Activated CD4-positive, alpha-beta memory T cell treated with anti-CD3 and anti-CD28 coated beads for 36 hours (primary cell): ENCODE results near the gene KPTN. TPM values are rescaled to one million over a fixed set of nuclear protein-coding genes. Genes with fewer than 3 reads are reported as not detected.
A peak's percentile ranks its signal among the peaks of the same experiment; 100 is the strongest.
"Not testable (repeated sequence)": the region's sequence is repeated elsewhere in the genome, so short reads cannot be mapped to it uniquely, and the experiment has no call there.

Source experiments
- CTCF ChIA-PET: fragments of 350-600 bp; sonication (Branson Sonifier 250); formaldehyde crosslinking; loops from one replicate; lab custom pipeline; 2021; ENCODE audit warnings: antibody characterized with exemption, inconsistent platforms; lab: Charles Lee
- POLR2A ChIA-PET: fragments of 350-600 bp; sonication (Branson Sonifier 250); formaldehyde crosslinking; loops from one replicate; lab custom pipeline; 2021; ENCODE audit warnings: antibody characterized with exemption; lab: Charles Lee
- DNase-seq: peaks from one replicate; pipeline ENCODE4 v3.0.0-alpha.2; 2020
- H3K27ac Mint-ChIP-seq: one replicate; pipeline ENCODE4 v1.8.0; 2021; ENCODE audit warnings: mixed read lengths
- H3K27me3 Mint-ChIP-seq: one replicate; pipeline ENCODE4 v1.8.0; 2021; ENCODE audit warnings: mixed read lengths
- H3K36me3 Mint-ChIP-seq: one replicate; pipeline ENCODE4 v1.8.0; 2021; ENCODE audit warnings: mixed read lengths
- H3K4me1 Mint-ChIP-seq: one replicate; pipeline ENCODE4 v1.8.0; 2021; ENCODE audit warnings: low read depth, mixed read lengths
- H3K4me3 Mint-ChIP-seq: one replicate; pipeline ENCODE4 v1.8.0; 2021; ENCODE audit warnings: mild to moderate bottlenecking, mixed read lengths
- H3K9me3 Mint-ChIP-seq: one replicate; pipeline ENCODE4 v1.8.0; 2021; ENCODE audit warnings: mixed read lengths
- intact Hi-C: fragments of 100-400 bp; cut with micrococcal nuclease; formaldehyde crosslinking; loops from one replicate; pipeline ENCODE4 v1.15.1; 2023
- total RNA-seq, 2 experiments: library from RNA; stranded (reverse); gene quantifications; one replicate each; pipeline ENCODE4 v1.2.3, GENCODE V29; 2021

KPTN gene
- total RNA-seq, 2 experiments from 2014 or later = 7.0 to 9.2 TPM

DNA sequence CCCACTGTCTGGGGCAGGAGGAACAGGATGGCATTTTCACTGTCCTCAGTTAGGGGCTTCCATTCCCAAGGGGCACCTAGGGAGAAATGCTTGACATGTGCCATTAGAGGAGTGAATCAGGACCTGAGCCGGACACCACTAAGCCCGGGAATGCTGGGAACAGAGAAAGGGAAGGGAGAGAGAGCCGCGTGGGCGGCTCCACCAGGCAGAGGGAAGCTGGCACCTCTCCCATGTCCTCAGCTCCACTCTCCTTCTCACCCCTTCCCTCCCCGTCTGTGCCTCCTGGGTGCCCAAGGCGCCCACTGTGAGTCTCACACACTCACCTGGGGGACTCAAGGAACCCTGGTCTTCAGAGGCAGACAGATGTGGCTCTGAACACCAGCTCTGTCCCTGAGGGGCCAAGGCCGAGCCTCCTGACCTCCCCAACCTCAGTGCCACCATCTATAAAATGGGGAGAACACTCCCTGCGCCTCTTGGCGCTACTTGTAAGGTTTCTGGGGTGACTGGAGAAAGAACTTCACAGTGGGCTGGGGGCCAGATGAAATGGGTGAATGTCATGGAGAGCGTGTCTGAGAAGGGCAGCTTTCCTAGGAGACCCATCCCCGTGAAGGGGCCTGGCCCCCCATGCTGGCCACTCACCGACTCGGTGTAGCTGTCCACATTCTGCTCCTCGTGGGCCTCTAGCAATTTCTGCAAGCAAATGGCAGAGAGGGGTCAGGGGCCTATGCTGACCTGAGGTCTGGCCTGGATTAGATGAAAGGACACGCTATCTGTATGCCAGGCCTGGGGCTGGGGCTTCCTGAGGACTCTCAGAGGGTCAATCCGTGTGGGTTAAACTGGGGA is 5.3 kb upstream of the KPTN start:
- DNase-seq = no peak
- Mint-ChIP-seq H3K4me3 (no peak overlapping the region), H3K4me1 (peaks cover 16% of the 10 kb centered on the region), H3K27ac (no peak overlapping the region), H3K9me3 (no peaks in the 10 kb centered on the region), H3K36me3 (peaks cover 3% of the 10 kb centered on the region), H3K27me3 (no peaks in the 10 kb centered on the region)
- intact Hi-C loops = no loop called here
- CTCF ChIA-PET = interaction anchor here (1.4 kb wide), 1 partner anchor 61 kb away, joined by 3 read pairs; no protein-coding TSS in a partner anchor
- POLR2A ChIA-PET = no interaction called here

DNA sequence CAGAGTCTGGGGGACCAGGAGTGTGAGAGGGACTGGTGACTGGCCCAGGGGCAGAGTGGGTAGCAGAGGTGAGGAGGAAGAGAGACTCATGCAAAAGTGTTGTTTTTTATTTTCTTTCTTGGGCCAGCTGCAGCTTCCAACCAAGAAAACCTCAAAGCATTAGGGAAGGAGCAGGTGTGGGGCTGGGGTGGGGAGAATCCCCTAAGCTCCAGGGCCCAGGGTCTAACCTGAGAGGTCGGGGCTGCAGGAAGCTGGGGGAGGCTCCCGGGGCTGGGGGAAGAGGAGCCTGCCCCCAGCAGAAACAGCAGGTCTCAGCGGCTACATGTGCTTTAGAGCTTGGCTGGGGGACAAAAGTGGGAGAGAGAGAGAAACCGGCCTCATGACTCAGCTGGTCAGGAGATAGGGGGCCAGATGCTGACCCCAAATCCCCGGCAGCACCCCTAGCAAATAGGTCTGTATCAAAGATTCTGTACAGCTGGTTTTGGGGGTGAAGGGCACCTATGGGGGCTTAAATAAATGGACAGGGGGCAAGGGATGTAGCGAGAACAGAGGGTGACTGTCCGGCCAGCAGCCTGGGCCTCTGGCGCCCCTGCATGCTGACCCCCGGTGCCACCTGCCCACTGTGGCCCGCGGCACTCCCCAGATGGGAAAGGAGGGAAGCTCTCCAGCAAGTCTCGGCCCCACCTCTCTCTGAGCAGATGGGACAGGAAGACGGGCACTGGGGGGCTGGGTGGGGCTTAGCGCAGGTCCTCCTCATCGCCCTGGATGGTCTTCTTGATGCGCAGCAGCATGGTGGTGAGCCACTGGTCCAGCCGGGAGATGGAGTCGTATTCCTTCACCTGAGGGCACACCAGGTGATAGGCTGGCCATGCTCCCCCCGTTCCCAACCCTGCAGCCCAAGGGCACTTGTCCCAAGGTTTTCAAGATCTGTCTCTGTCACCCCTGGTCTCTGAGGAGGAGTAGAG is 3.8 kb upstream of the KPTN start:
- H3K36me3 Mint-ChIP-seq = peaks cover 3% of the 10 kb centered on the region
- H3K27me3 Mint-ChIP-seq = no peaks in the 10 kb centered on the region
- CTCF ChIA-PET = interaction anchor here (0.8 to 1.4 kb wide), 3 partner anchors 28 to 60 kb away, joined by 3 to 5 read pairs (median 3); no protein-coding TSS in a partner anchor
- intact Hi-C loops = no loop called here
- H3K4me3 Mint-ChIP-seq = no peak overlapping the region
- H3K27ac Mint-ChIP-seq = no peak overlapping the region
- no peak for DNase-seq
- peaks cover 20% of the 10 kb centered on the region for H3K4me1 Mint-ChIP-seq
- H3K9me3 Mint-ChIP-seq = no peaks in the 10 kb centered on the region
- POLR2A ChIA-PET = no interaction called here

DNA sequence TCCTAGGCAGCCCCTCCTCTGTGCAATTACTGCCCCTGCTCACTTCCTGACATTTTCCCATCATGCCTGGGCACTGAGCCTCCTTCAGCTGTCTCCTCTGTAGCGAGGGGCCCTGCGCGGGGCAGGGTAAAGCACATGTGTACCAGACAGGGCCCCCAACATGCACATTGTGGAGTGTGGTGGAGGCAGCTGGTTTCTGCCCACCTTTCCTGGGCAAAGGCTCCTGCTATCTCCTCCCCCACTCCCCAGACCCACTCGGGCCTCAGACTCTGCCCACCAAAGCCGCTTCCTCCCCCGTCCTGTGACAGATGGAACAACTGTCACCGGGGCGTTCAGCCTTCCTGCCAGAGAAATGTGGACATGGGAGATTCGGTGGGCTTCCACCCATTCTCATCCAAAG is 2.9 kb upstream of the KPTN start:
- H3K27ac Mint-ChIP-seq = no peak overlapping the region
- no peaks in the 10 kb centered on the region for H3K27me3 Mint-ChIP-seq
- H3K4me3 Mint-ChIP-seq = no peak overlapping the region
- peaks cover 20% of the 10 kb centered on the region for H3K4me1 Mint-ChIP-seq
- ChIA-PET POLR2A (no interaction called here), CTCF (no interaction called here)
- intact Hi-C loops = no loop called here
- no peaks in the 10 kb centered on the region for H3K9me3 Mint-ChIP-seq
- DNase-seq = no peak
- peaks cover 3% of the 10 kb centered on the region for H3K36me3 Mint-ChIP-seq

DNA sequence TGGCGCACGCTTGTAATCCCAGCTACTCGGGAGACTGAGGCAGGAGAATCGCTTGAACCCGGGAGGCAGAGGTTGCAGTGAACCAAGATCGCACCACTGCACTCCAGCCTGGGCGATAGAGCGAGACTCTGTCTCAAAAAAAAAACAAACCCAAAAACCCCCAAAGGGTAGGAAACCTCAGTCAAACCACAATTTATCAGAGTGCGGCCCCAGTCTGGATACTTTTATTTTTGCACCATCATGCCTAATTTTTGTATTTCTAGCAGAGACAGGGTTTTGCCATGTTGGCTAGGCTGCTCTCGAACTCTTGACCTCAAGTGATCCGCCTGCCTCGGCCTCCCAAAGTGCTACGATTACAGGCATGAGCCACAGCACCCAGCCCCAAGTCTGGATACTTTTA is 2.2 kb upstream of the KPTN start:
- H3K27me3 Mint-ChIP-seq, intact Hi-C loops, CTCF ChIA-PET, H3K27ac Mint-ChIP-seq, H3K4me3 Mint-ChIP-seq, POLR2A ChIA-PET, H3K36me3 Mint-ChIP-seq, DNase-seq, H3K9me3 Mint-ChIP-seq: not testable (repeated sequence)
- H3K4me1 Mint-ChIP-seq = peaks cover 20% of the 10 kb centered on the region

DNA sequence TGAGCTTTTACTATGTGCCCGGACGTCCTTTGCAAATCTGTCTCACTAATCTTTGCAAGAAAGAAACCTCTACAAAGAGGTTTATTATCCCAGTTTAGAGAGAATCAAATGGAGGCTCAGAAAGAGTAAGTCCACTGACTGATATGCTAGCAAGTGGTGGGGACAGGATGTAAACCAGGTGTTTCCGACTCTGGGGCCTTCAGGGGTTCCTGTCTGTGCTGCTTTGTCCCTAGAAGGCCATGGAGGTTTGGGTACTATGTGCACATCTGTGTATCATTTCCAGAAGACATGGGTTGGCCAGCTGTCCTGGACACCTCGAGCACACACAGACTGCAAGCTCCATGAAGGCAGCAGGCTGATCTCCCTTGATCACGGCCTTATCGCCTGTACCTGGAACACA is 1.2 kb upstream of the KPTN start:
- intact Hi-C loops = loop anchor here (2.0 kb wide), 1 partner anchor 48 kb away; no protein-coding TSS in a partner anchor
- Mint-ChIP-seq H3K4me1 (peaks cover 20% of the 10 kb centered on the region), H3K27ac (peak overlapping the region; percentile 94), H3K9me3 (no peaks in the 10 kb centered on the region), H3K36me3 (peaks cover 3% of the 10 kb centered on the region), H3K4me3 (peak overlapping the region; percentile 95), H3K27me3 (no peaks in the 10 kb centered on the region)
- ChIA-PET CTCF (interaction anchor here (1.3 to 3.8 kb wide), 5 partner anchors 10 to 214 kb away, joined by 5 to 71 read pairs (median 17); partner anchors contain the start of gene NAPA), POLR2A (interaction anchor here (1.4 kb wide), 1 partner anchor 30 kb away, joined by 5 read pairs; the partner anchor contains the start of gene NAPA)
- DNase-seq = peak; percentile 31

DNA sequence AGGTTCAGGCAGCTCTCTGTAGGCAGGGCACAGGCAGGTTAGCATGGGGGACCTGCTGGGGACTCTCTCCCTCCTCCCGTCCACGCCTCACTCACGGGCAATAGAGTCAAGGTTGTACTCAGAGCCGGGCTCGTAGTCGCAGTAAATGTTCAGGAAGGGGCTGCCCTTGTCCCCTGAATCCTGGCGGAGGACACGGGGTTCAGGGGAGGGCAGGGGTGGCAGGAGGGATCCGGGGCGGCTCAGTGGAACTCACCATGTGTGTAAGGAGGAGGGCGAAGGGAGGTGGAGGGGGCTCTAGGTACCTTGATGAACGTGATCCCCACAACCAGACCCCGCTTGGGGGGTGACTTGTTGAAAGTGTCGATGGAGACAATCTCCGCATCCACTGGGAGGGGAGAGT is 819 bp downstream of the KPTN start:
- H3K27me3 Mint-ChIP-seq = no peaks in the 10 kb centered on the region
- H3K4me1 Mint-ChIP-seq = peaks cover 20% of the 10 kb centered on the region
- POLR2A ChIA-PET = interaction anchor here (0.6 to 1.7 kb wide), 6 partner anchors 9 to 227 kb away, joined by 3 to 7 read pairs (median 4); partner anchors contain the start of gene CCDC9
- H3K9me3 Mint-ChIP-seq = no peaks in the 10 kb centered on the region
- peaks cover 3% of the 10 kb centered on the region for H3K36me3 Mint-ChIP-seq
- intact Hi-C loops = no loop called here
- no peak for DNase-seq
- H3K4me3 Mint-ChIP-seq = peak overlapping the region; percentile 95
- CTCF ChIA-PET = interaction anchor here (1.0 to 3.8 kb wide), 14 partner anchors 8 to 260 kb away, joined by 3 to 71 read pairs (median 6); partner anchors contain the start of genes DHX34 and NAPA
- H3K27ac Mint-ChIP-seq = no peak overlapping the region

DNA sequence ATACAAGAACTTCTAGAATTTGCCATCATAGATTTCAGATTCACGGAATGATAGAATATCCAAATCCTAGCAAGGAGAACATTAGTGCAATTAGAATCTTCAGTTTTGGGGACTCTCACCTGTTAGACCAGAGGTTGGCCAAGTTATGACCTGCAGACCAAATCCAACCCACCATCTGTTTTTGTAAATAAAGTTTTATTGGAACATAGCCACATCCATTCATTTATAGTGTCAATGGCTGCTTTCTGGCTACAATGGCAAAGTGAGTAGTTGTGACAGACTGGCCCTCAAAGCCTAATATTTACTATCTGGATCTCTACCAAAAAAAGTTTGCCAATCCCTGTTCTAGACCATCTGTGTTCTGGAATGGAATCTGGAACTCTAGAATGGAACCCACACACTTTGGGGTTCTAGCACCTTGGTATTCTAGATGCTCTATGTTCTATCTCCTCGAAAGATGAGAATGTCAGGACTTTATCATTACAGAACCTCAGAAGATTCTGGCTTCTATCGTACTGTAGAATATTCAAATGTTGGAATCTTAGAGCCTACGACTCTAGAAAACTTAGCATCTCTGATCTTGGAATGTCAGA is 2.5 kb downstream of the KPTN start:
- Mint-ChIP-seq H3K4me3 (no peak overlapping the region), H3K9me3 (no peaks in the 10 kb centered on the region), H3K27me3 (no peaks in the 10 kb centered on the region), H3K4me1 (peaks cover 19% of the 10 kb centered on the region), H3K27ac (no peak overlapping the region), H3K36me3 (peaks cover 3% of the 10 kb centered on the region)
- POLR2A ChIA-PET = interaction anchor here (0.9 kb wide), 1 partner anchor 41 kb away, joined by 3 read pairs; no protein-coding TSS in a partner anchor
- DNase-seq = no peak
- intact Hi-C loops = no loop called here
- CTCF ChIA-PET = interaction anchor here (3.8 kb wide), 1 partner anchor 46 kb away, joined by 71 read pairs; no protein-coding TSS in a partner anchor

DNA sequence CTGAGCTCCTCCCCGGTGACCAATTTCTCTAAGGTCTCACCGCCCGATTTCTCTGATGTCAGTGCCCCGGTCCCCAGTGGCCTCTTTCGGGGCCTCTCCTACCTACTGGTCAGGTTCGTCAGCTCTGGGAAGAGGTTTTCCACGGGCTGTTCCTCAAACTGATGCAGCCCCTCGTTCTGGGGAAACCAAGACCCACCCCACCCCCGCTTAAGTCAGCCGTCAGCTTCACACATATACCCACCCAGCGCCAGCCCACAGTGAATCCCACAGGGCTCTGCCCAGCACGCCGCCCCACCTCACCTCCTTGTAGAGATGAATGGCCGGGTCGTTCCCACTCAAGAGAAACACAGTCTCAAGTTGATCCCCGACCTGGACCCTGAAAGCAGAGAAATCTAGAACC is 3.4 kb downstream of the KPTN start:
- Mint-ChIP-seq H3K9me3 (no peaks in the 10 kb centered on the region), H3K4me1 (peaks cover 14% of the 10 kb centered on the region), H3K27me3 (no peaks in the 10 kb centered on the region), H3K27ac (no peak overlapping the region), H3K36me3 (peaks cover 3% of the 10 kb centered on the region), H3K4me3 (no peak overlapping the region)
- POLR2A ChIA-PET = interaction anchor here (0.9 kb wide), 1 partner anchor 40 kb away, joined by 3 read pairs; no protein-coding TSS in a partner anchor
- CTCF ChIA-PET = no interaction called here
- DNase-seq = no peak
- intact Hi-C loops = no loop called here

DNA sequence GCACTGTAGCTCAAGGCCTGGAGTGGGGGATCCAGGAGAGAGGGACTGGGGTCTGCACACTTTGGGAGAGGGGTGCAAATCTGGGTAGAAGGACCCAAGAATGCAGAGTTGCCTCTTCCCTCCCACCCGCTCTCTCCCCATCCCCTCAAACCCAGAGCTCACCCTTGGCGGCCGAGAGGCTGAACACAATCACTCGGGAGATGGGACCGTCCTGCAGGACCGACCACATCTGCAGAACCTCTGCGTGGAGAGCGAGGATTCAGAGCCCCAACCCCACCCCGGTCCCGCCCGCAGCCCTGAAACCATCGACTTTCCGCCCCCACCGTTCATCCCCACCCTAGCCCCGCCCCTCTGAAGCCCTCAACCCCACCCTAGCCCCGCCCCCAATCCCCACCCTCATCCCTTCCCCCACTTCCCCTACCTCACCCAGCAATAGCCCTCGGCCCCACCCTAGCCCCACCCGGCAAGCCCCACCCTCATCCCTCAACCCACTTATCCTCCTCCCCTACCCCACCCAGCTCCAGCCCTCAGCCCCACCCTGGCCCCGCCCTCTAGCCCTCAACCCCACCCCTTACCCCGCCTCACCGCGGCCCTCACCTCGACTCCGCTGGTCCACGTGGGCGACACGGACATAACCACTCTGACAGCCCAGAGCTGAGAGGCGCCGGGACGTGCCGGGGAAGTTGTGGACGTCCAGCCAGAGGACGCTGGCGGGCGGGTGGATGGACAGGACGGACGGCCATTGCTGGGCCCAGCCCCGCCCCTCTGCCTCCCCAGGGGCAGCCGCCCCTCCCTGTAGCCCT is 4.1 kb downstream of the KPTN start:
- no peak for DNase-seq
- Mint-ChIP-seq H3K36me3 (no peaks in the 10 kb centered on the region), H3K27me3 (no peaks in the 10 kb centered on the region), H3K4me1 (peaks cover 6% of the 10 kb centered on the region), H3K4me3 (no peak overlapping the region), H3K9me3 (no peaks in the 10 kb centered on the region), H3K27ac (no peak overlapping the region)
- ChIA-PET POLR2A (no interaction called here), CTCF (interaction anchor here (0.8 kb wide), 1 partner anchor 43 kb away, joined by 3 read pairs; no protein-coding TSS in a partner anchor)
- intact Hi-C loops = no loop called here

DNA sequence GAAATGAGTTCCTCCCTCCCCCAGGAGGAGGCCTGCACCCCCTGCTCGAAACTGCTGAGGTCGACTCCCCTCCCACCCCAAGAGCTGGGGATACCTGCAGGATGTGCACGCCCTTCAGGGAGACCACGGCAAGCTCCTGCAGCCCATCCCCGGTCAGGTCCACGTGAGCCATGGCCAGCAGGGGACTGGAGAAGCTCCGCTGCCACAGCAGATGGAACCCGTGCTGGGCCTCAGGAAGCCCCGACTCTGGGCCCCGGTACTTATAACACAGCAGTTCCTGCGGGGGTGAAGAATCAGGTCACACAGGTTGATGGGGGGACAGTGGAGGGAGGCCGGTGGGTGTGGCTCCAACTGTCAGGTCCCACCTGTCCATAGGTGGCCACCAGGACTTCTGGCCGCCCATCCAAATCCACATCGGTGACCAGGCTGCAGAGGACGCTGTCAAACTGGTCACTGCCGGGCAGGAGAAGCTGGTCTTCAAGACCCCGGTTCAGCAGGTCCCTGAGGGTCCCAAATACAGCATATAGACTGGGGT is 7.5 kb downstream of the KPTN start:
- no peak for DNase-seq
- H3K27me3 Mint-ChIP-seq = peaks cover 11% of the 10 kb centered on the region
- CTCF ChIA-PET = interaction anchor here (0.7 to 2.4 kb wide), 2 partner anchors 7 to 73 kb away, joined by 3 to 10 read pairs; partner anchors contain the start of gene KPTN
- H3K4me1 Mint-ChIP-seq = peaks cover 3% of the 10 kb centered on the region
- H3K4me3 Mint-ChIP-seq = no peak overlapping the region
- H3K27ac Mint-ChIP-seq = no peak overlapping the region
- POLR2A ChIA-PET = no interaction called here
- intact Hi-C loops = no loop called here
- no peaks in the 10 kb centered on the region for H3K36me3 Mint-ChIP-seq
- no peaks in the 10 kb centered on the region for H3K9me3 Mint-ChIP-seq
